ENCODE results near the gene HABP2. TPM values are rescaled to one million over a fixed set of nuclear protein-coding genes. Genes with fewer than 3 reads are reported as not detected.

The HABP2 gene
- total RNA-seq, 1 experiment from 2014 or later, result not detected

DNA sequence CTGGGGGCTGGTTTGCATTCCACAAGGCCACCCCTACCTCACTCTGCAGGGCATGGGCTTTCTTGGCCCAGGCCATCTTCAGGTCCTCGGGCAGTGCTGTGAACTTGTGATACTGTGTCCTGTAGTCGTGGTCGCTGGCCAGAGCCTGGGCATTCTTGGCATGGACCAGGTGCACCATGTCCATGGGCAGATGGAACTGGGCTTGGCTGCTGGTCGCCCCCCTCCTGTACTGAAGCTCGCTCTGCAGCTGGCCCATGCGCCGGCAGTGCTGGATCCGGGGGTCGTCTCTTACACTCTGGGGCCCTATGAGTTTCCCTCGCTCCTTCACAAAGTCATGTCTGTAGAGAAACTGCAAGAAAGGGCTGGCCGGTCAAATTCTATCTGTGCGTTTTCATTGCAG lies 51.7 kb downstream of the HABP2 start:
- no peak for DNase-seq (ENCODE audit: low spot score)

DNA sequence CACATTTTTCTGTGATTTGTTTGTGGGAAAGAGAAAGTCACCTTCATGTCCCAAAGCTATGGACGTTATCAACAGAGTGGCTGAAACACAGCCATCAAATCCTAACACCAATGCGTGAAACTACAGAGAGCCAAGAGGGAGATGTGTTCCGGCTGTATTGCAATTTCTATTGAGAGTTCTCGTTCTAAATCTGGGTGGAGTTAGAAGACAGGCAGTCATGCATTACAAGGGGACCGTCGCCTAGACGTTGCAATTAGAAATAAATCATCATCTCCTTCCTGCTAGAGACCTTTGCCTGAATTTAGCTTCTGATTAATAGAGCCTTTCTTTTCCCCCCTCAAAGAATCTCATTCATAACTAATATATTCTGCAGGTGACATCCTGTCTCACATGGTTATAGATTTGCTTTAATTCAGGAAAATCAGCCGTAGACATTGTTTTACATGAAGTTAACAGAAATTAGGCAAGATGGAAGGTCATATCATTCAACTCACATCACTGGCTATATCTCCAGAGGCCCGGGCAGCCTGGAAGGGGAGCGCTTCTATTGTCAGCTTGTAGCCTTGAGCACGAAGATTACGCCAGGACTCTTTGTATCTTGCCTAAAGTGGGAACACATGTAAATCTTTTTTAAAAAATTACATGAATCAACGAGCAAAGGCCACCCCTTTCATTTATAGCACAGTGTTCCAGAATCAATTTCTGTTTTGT lies 52.6 kb downstream of the HABP2 start:
- DNase-seq (ENCODE audit: low spot score), result no peak

- DNase-seq (ENCODE audit: low spot score), result no peak
Measured at GRCh38 chr10:113609704-113610108, 56.9 kb downstream of the HABP2 start.

- DNase-seq (ENCODE audit: low spot score), result no peak
Measured at GRCh38 chr10:113610631-113611601, 58.1 kb downstream of the HABP2 start.

GRCh38 chr10:113612154-113612553 lies 59.3 kb downstream of the HABP2 start:
- DNase-seq (ENCODE audit: low spot score), result no peak

DNA sequence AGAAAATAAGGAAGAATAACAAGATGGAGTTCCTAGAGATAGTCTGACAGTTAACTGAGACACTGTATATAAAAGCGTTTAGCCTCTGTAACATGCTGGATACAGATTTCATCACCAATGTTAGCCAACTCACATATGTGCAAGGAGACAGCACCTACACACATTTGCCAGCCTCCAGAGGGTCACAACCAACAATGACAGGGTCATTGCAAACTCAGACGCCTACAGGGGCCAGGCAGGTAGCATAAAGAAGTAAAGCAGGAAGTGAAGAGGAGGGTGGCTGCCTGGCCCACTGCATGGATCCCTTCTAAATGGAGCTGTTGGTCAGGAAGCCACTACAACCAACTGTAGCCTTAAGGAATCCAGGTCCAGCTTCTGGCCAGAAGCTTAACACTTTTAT lies 60.6 kb downstream of the HABP2 start:
- no peak for DNase-seq (ENCODE audit: low spot score)

DNA sequence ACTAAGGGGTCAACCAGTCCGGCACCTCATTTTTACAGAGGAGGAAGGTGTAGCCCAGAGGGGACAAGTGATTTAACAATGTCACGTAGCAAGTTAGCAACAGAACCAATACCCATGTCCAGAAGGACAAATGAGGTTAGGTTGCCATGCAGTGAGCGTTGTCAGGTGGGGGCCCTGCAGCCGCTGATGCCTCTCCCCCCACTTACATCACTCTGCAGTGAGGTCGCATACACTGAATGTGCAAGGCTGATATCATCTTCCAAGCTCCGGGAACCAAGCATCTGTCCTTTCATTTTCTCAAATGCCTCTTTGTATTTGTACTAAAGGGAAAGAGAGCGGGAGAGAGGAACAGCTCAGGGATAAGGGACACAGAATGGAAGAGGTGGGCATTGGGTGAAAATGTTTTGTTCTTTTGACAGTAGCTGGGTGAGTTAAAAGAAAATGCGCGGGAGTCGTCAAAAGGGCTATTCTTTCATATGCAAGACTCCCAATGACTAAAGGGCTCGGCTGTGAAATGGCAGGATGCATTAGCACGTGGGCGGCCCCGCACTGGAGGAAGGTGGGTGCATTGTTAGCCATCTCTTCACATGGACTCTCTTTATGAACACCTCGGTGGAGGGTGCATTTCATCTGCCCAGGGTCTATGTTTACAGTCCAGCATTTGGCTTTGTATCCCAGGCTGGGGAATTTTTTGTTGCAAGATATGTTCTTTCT lies 61.3 kb downstream of the HABP2 start:
- DNase-seq (ENCODE audit: low spot score), result no peak

- DNase-seq (ENCODE audit: low spot score), result no peak
Measured at GRCh38 chr10:113616244-113617074, 63.6 kb downstream of the HABP2 start.

GRCh38 chr10:113617086-113617485 lies 64.2 kb downstream of the HABP2 start:
- DNase-seq (ENCODE audit: low spot score), result no peak

DNA sequence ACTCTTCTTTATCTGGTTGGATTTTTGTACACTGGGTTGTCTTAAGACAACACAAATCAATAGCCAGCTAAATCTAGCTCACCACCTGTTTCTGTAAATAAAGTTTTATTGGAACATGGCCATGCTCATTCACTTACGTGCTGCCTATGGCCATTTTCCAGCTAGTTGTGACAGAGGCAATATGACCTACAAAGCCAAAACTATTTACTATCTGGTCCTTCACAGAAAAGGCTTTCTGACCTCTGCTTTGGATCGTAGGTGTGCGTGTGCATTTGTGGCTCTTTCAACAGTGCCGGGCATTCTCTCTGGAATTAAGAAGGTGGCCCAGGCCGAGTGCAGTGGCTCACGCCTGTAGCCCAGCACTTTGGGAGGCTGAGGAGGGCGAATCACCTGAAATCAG lies 65.5 kb downstream of the HABP2 start:
- no peak for DNase-seq (ENCODE audit: low spot score)

GRCh38 chr10:113619401-113619800 lies 66.5 kb downstream of the HABP2 start:
- no peak for DNase-seq (ENCODE audit: low spot score)

- DNase-seq (ENCODE audit: low spot score), result no peak
Measured at GRCh38 chr10:113620511-113620910, 67.7 kb downstream of the HABP2 start.

- no peak for DNase-seq (ENCODE audit: low spot score)
Measured at GRCh38 chr10:113620936-113621335, 68.1 kb downstream of the HABP2 start.

GRCh38 chr10:113621799-113622198 lies 68.9 kb downstream of the HABP2 start:
- DNase-seq (ENCODE audit: low spot score), result no peak

DNA sequence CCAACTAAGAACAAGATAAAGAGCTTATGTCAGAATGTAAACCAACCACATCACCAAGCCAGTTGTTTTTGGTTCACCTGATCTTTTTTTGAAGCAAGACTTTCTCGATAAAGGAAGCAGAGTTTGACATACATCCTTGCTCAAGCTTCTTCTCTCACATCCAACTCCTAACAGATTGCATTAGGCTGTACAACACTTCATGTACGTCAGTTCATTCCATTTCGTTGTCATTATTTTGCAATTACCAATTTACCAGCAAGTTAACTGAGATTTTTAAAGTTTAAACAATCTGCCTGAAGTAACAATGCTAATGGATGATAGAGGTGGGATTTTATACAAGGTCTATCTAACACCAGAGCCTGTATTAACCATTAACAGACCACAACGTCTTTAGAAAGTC lies 70.0 kb downstream of the HABP2 start:
- DNase-seq (ENCODE audit: low spot score), result no peak

DNA sequence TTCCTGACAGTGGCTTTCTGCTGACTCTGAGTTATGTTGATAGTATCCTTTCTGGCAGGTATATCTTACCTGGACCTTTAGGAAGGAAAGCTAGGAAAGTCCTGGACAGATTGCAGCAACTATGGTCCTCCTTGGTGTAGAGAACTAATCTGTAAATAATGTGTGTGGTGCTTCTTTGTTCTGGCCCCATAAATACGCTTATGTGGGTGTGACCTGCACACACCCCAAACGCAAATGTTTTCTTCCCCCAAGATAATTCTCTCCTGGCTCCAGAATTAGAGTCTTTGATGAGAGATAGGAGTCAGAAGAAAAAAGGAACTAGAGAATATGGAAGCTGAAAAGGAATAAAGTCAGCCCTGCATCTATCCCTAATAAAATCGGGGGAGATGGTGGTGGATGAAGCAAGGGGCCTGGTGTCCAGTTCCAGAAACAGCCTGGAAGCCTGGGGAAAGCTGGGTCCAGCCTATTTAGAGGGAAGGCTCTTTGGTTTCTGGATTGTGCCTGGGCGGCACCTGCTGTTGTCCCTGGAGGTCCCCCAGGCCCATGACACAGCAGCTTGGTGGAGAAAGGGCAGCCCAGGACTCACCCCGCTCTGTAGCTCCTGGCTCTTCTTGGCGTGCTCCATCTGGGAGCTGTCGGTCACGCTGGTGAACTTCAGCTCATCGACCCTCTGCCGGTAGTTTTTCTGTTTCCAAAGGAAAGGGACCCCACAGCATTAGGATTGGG lies 72.8 kb downstream of the HABP2 start:
- no peak for DNase-seq (ENCODE audit: low spot score)

DNA sequence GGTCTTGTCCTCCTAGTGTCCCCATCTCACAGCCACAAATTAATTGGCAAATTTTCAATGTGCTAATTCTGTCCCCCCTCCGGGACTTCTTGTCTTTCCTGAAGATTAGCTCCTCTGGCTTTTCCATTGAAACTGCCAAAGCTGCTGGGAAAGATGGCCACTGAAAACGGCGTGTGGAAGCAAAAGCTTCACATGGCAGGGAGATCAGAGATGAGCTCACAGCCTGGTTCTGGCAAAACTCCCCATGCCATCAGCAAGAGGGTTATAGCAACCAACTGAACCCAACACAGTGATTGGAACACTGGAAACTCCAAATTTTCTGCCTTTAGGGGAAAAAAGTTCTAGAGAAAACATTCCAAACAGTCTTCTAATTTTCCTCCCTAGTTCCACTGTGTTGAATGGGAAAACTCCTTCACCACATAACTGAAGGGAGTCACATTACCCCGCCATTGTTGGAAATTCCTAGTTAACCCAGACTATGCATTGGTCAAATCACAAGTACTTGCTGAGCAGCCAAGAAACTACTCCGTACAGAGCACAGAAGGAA lies 74.0 kb downstream of the HABP2 start:
- no peak for DNase-seq (ENCODE audit: low spot score)

DNA sequence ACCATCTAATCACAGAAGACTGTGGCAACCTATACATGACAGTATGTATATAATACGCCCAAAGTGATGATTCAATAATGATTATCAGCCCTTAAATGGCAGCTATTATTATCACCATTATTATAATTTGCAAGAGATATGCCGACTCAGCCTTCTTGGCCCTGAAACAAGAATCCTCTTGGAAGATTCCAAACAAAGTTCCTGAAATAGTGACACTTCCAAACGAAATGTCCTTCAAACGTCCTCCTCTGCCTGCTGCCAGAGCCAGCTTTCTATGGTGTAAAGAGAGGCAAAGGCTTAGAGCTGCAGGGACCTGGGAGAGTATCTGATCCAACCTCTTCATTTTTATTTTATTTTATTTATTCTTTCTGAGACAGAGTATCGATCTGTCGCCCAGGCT lies 75.0 kb downstream of the HABP2 start:
- no peak for DNase-seq (ENCODE audit: low spot score)

- no peak for DNase-seq (ENCODE audit: low spot score)
Measured at GRCh38 chr10:113628607-113629153, 75.8 kb downstream of the HABP2 start.

Measured in HT-29 (cell line).